Measurements from ENCODE around the gene CMYA5. TPM values are rescaled to one million over a fixed set of nuclear protein-coding genes. Genes with fewer than 3 reads are reported as not detected.

CMYA5 gene
- polyA plus RNA-seq, 1 experiment = 1.5 TPM

- Histone ChIP-seq H3K4me3 (ENCODE audit: low read depth, low read length) (no peak overlapping the region), H3K36me3 (ENCODE audit: control insufficient read depth, insufficient read depth, low read length) (no peaks in the 10 kb centered on the region), H3K27me3 (ENCODE audit: control insufficient read depth, insufficient read depth, low read length) (peaks cover 1% of the 10 kb centered on the region; the same call in 1 of the 2 replicates)
- ChIA-PET POLR2A (no interaction called here), CTCF (no interaction called here)
- no peak for DNase-seq (ENCODE audit: low read depth)
- TF ChIP-seq, protein P1, sequence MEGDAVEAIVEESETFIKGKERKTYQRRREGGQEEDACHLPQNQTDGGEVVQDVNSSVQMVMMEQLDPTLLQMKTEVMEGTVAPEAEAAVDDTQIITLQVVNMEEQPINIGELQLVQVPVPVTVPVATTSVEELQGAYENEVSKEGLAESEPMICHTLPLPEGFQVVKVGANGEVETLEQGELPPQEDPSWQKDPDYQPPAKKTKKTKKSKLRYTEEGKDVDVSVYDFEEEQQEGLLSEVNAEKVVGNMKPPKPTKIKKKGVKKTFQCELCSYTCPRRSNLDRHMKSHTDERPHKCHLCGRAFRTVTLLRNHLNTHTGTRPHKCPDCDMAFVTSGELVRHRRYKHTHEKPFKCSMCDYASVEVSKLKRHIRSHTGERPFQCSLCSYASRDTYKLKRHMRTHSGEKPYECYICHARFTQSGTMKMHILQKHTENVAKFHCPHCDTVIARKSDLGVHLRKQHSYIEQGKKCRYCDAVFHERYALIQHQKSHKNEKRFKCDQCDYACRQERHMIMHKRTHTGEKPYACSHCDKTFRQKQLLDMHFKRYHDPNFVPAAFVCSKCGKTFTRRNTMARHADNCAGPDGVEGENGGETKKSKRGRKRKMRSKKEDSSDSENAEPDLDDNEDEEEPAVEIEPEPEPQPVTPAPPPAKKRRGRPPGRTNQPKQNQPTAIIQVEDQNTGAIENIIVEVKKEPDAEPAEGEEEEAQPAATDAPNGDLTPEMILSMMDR (IDR thresholded peaks at IDR 0.05; ENCODE audit: insufficient read depth, low read depth, low read length) = no peak
Measured at GRCh38 chr5:79825802-79826201, 136.2 kb downstream of the CMYA5 start.

DNA sequence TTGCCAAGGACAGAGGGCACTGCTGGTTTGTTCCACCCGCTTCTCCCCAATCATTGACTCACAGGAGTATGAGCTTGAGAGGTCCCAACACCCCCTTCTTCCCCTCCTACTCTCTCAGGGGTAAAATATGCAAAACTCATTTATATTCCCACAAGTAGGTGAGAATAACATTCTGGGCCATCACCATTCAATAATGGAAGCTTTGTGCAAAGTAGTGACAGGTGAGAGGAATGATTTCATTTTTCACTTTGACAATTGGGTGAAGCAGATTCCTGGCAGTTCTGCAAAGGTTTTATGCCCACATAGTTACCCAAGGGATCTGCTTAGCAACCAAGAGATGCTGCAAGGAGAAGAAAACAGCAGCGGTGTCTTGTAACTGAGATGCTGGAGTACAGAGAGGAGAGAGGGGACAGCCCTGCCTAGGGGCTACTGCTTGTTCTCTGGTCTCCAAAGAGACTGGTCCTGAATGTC lies 137.6 kb downstream of the CMYA5 start:
- TF ChIP-seq, protein P1 (IDR thresholded peaks at IDR 0.05; ENCODE audit: insufficient read depth, low read depth, low read length) = no peak
- Histone ChIP-seq H3K27me3 (ENCODE audit: control insufficient read depth, insufficient read depth, low read length) (peaks cover 1% of the 10 kb centered on the region; the same call in 1 of the 2 replicates), H3K4me3 (ENCODE audit: low read depth, low read length) (no peak overlapping the region), H3K36me3 (ENCODE audit: control insufficient read depth, insufficient read depth, low read length) (no peaks in the 10 kb centered on the region)
- no peak for DNase-seq (ENCODE audit: low read depth)
- ChIA-PET CTCF (interaction anchor here (0.6 kb wide), 1 partner anchor 350 kb away, joined by 3 read pairs; no protein-coding TSS in a partner anchor), POLR2A (no interaction called here)

DNA sequence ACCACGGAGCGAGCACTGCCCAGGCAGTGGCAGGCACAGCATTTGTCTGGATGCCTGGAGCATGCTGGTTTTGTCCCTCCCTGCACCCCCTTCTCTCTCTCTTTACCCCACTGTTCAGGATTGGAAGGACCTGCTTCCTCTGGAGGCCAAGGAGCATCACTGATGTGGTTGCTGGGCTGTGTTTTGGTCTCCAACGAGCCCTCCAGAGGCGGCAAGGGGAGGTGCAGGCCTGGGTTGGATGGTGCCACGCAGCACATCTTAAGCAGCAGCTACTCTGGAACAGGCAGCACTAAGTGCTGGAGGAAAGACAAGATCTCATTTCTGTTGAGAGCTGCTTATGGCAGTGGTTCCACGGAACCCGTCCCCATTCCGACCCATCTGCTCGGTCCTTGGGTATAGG lies 139.6 kb downstream of the CMYA5 start:
- no peak overlapping the region for H3K4me3 ChIP-seq (ENCODE audit: low read depth, low read length)
- ChIA-PET POLR2A (interaction anchor here (0.6 kb wide), 1 partner anchor 245 kb away, joined by 3 read pairs; no protein-coding TSS in a partner anchor), CTCF (interaction anchor here (0.6 to 1.3 kb wide), 6 partner anchors 9 to 555 kb away, joined by 3 to 4 read pairs (median 3); no protein-coding TSS in a partner anchor)
- no peak for DNase-seq (ENCODE audit: low read depth)
- TF ChIP-seq, protein P1 (IDR thresholded peaks at IDR 0.05; ENCODE audit: insufficient read depth, low read depth, low read length) = peak; percentile 35
- H3K27me3 ChIP-seq (ENCODE audit: control insufficient read depth, insufficient read depth, low read length) = no peaks in the 10 kb centered on the region; the same call in 1 of the 2 replicates
- H3K36me3 ChIP-seq (ENCODE audit: control insufficient read depth, insufficient read depth, low read length) = no peaks in the 10 kb centered on the region

GRCh38 chr5:79831381-79832309 lies 142.0 kb downstream of the CMYA5 start:
- Histone ChIP-seq H3K4me3 (ENCODE audit: low read depth, low read length) (no peak overlapping the region), H3K36me3 (ENCODE audit: control insufficient read depth, insufficient read depth, low read length) (no peaks in the 10 kb centered on the region), H3K27me3 (ENCODE audit: control insufficient read depth, insufficient read depth, low read length) (no peaks in the 10 kb centered on the region; the same call in 1 of the 2 replicates)
- POLR2A ChIA-PET = no interaction called here
- TF ChIP-seq, protein P1 (IDR thresholded peaks at IDR 0.05; ENCODE audit: insufficient read depth, low read depth, low read length) = no peak
- no peak for DNase-seq (ENCODE audit: low read depth)
- CTCF ChIA-PET = interaction anchor here (0.6 to 1.2 kb wide), 2 partner anchors 19 to 247 kb away, joined by 3 read pairs; no protein-coding TSS in a partner anchor

GRCh38 chr5:79832911-79833310 lies 143.3 kb downstream of the CMYA5 start:
- Histone ChIP-seq H3K27me3 (ENCODE audit: control insufficient read depth, insufficient read depth, low read length) (no peaks in the 10 kb centered on the region; the same call in 1 of the 2 replicates), H3K36me3 (ENCODE audit: control insufficient read depth, insufficient read depth, low read length) (no peaks in the 10 kb centered on the region), H3K4me3 (ENCODE audit: low read depth, low read length) (no peak overlapping the region)
- DNase-seq (ENCODE audit: low read depth) = no peak
- CTCF ChIA-PET = no interaction called here
- TF ChIP-seq, protein P1 (IDR thresholded peaks at IDR 0.05; ENCODE audit: insufficient read depth, low read depth, low read length) = no peak
- POLR2A ChIA-PET = no interaction called here

Data from BJ (cell line).